Suprapubic skin (tissue), 4 donors: ENCODE data around the gene TMEM130. TPM values are rescaled to one million over a fixed set of nuclear protein-coding genes. Genes with fewer than 3 reads are reported as not detected.

ENCODE experiments used
- DNase-seq, 2 donors: peaks; one replicate each; pipeline ENCODE4 v3.0.0-alpha.2; 2019; ENCODE audit warnings: low spot score in 2 of 2
- H3K27ac ChIP-seq: fragments of 200-600 bp; sonication (generic); one replicate; pipeline ENCODE4 v1.5.1; 2019
- H3K27me3 ChIP-seq: fragments of 200-600 bp; sonication (generic); one replicate; pipeline ENCODE4 v1.5.1; 2019
- H3K36me3 ChIP-seq: fragments of 200-600 bp; sonication (generic); one replicate; pipeline ENCODE4 v1.5.1; 2019
- H3K4me1 ChIP-seq: fragments of 200-600 bp; sonication (generic); one replicate; pipeline ENCODE4 v1.5.1; 2019
- H3K4me3 ChIP-seq: fragments of 200-600 bp; sonication (generic); one replicate; pipeline ENCODE4 v1.5.1; 2019; ENCODE audit warnings: mild to moderate bottlenecking
- H3K9me3 ChIP-seq: fragments of 200-600 bp; sonication (generic); one replicate; pipeline ENCODE4 v1.5.1; 2019
- CTCF ChIP-seq, 2 donors: fragments of 200-600 bp in 1 of 2; fragments of 450-650 bp in 1 of 2; sonication (generic) in 1 of 2; IDR thresholded peaks; one replicate each; pipeline ENCODE4 v1.5.1; 2016 to 2019; ENCODE audit warnings: antibody characterized with exemption in 2 of 2, mild to moderate bottlenecking in 1 of 2, moderate library complexity in 1 of 2
- EP300 ChIP-seq: sonication (generic); formaldehyde crosslinking; IDR thresholded peaks from one replicate; pipeline ENCODE4 v1.6.1; 2017; ENCODE audit warnings: antibody characterized with exemption
- POLR2A ChIP-seq, 2 donors: fragments of 450-650 bp; IDR thresholded peaks; one replicate each; pipeline ENCODE4 v1.6.1; 2017; ENCODE audit warnings: antibody characterized with exemption in 2 of 2, mild to moderate bottlenecking in 2 of 2, moderate library complexity in 2 of 2
- POLR2AphosphoS5 ChIP-seq, 3 donors: sonication (generic); formaldehyde crosslinking; IDR thresholded peaks; one replicate each; pipeline ENCODE4 v1.6.1; 2017; ENCODE audit warnings: antibody characterized with exemption in 3 of 3
- WGBS: methylation state at CpG from one replicate; pipeline ENCODE4 v1.1.5; 2018; 5-methylcytosine and 5-hydroxymethylcytosine counted together
- total RNA-seq, 4 donors: library from RNA; depleted of rRNA; stranded (reverse); fragments of >200 nt; gene quantifications; one replicate each; pipeline ENCODE4 v1.1.0, GENCODE V29; 2016

The TMEM130 gene
- total RNA-seq, 4 donors from 2014 or later: not detected

GRCh38 chr7:98872328-98872924, 2.6 kb upstream of the TMEM130 start:
- H3K27me3 ChIP-seq: peaks cover 34% of the 10 kb centered on the region
- TF ChIP-seq POLR2A (IDR thresholded peaks at IDR 0.05): no peak
- TF ChIP-seq CTCF (IDR thresholded peaks at IDR 0.05): no peak
- no peak for TF ChIP-seq POLR2AphosphoS5 (IDR thresholded peaks at IDR 0.05)
- peak; percentile 6 for DNase-seq

GRCh38 chr7:98870807-98871491, 1.1 kb upstream of the TMEM130 start:
- Histone ChIP-seq H3K36me3 (no peaks in the 10 kb centered on the region), H3K9me3 (no peaks in the 10 kb centered on the region), H3K4me1 (peaks cover 18% of the 10 kb centered on the region), H3K4me3 (no peak overlapping the region), H3K27me3 (peaks cover 34% of the 10 kb centered on the region), H3K27ac (no peak overlapping the region)
- TF ChIP-seq POLR2AphosphoS5 (IDR thresholded peaks at IDR 0.05) (no peak), CTCF (IDR thresholded peaks at IDR 0.05) (no peak), POLR2A (IDR thresholded peaks at IDR 0.05) (no peak), EP300 (no peak)
- peak; percentile 31 to 66 for DNase-seq
- 87% methylated on average over 7 of the region's 17 CpGs for WGBS

More at GRCh38 chr7:98872328-98872924, 2.6 kb upstream of the TMEM130 start:
- Histone ChIP-seq H3K4me3 (no peak overlapping the region), H3K27ac (no peak overlapping the region), H3K9me3 (no peaks in the 10 kb centered on the region), H3K4me1 (peaks cover 18% of the 10 kb centered on the region), H3K36me3 (no peaks in the 10 kb centered on the region)
- WGBS: 74% methylated on average over 7 of the region's 7 CpGs

DNA sequence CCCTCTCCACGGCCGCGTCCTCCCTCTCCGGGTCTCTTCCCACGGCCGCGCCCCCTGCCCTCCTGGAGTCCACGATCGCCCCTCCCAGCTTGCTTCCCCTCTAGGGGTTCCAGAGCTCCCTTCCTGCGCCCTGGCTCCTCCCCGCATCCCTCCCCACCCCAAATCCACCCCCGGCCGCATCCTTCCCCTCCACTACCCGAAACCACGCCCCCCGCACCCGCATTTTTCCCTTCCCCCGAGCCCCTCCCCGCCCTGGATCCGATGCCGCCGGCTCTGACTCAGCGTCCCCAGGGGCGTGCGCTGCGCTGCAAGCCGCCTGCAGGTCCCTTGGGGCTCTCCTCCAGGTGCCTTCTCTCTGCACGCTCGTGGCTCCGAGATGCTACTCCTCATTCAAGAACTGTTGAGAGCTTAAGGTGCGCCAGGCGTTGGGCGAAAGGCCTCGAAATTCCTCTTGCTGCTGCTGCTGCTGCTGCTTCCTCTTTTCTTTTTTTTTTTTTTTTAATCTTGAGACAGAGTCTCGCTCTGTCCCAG, 372 bp upstream of the TMEM130 start:
- WGBS: under 1% methylated on average over 33 of the region's 35 CpGs

DNA sequence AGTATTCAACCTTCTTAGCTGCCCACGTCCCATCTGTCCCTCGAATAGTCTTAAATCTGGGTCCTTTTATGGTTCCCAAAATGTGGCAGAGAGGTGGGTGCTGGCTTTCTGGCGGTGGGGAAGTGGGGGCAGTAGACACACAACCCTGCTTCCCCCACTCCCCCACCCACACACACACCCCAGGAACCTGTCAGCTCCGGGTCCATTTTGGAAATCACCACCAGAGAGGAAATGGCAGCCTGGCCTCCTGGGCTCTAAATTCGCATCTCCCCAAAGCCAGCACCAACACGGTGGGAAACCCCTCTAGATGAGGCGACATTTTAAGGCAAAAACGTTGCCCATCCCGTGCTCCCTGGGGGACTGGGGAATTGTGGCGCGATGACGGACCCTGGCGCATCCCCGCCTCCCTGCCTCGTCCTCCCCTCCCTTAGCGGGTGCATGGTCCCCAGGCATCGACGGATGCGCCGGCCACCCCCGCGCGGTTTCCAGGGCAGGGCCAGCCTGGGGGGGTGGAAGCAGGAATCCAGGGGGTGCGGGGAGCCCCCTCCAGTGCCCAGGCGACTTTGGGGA, 702 bp downstream of the TMEM130 start:
- TF ChIP-seq POLR2A (IDR thresholded peaks at IDR 0.05): no peak
- no peak for TF ChIP-seq POLR2AphosphoS5 (IDR thresholded peaks at IDR 0.05)
- TF ChIP-seq CTCF (IDR thresholded peaks at IDR 0.05): no peak
- TF ChIP-seq EP300: no peak
- WGBS: 31% methylated on average over 17 of the region's 25 CpGs
- peaks cover 18% of the 10 kb centered on the region for H3K4me1 ChIP-seq
- DNase-seq: no peak
- no peak overlapping the region for H3K27ac ChIP-seq
- no peaks in the 10 kb centered on the region for H3K36me3 ChIP-seq
- no peaks in the 10 kb centered on the region for H3K9me3 ChIP-seq
- H3K4me3 ChIP-seq: peak overlapping the region; percentile 50
- peaks cover 34% of the 10 kb centered on the region for H3K27me3 ChIP-seq

More for the DNA sequence above, 372 bp upstream of the TMEM130 start:
- H3K4me3 ChIP-seq: peak overlapping the region; percentile 50
- TF ChIP-seq POLR2A (IDR thresholded peaks at IDR 0.05) (no peak), EP300 (no peak), POLR2AphosphoS5 (IDR thresholded peaks at IDR 0.05) (no peak), CTCF (IDR thresholded peaks at IDR 0.05) (no peak)
- H3K27ac ChIP-seq: no peak overlapping the region
- no peaks in the 10 kb centered on the region for H3K36me3 ChIP-seq
- H3K9me3 ChIP-seq: no peaks in the 10 kb centered on the region
- H3K4me1 ChIP-seq: peaks cover 18% of the 10 kb centered on the region
- DNase-seq: peak in 1 of 2 donors; percentile 70
- H3K27me3 ChIP-seq: peaks cover 34% of the 10 kb centered on the region

- no peak for DNase-seq
- Histone ChIP-seq H3K27me3 (peaks cover 34% of the 10 kb centered on the region), H3K9me3 (no peaks in the 10 kb centered on the region), H3K27ac (no peak overlapping the region), H3K4me1 (peaks cover 18% of the 10 kb centered on the region), H3K36me3 (no peaks in the 10 kb centered on the region), H3K4me3 (no peak overlapping the region)
- WGBS: 70% methylated on average over 2 of the region's 2 CpGs
- TF ChIP-seq EP300 (no peak), POLR2AphosphoS5 (IDR thresholded peaks at IDR 0.05) (no peak), POLR2A (IDR thresholded peaks at IDR 0.05) (no peak), CTCF (IDR thresholded peaks at IDR 0.05) (no peak)
Measured at GRCh38 chr7:98868450-98868849, 1.4 kb downstream of the TMEM130 start.
